ENCODE results near the gene MED17.

The MED17 gene

GRCh38 chr11:93849751-93850593 is 65.9 kb downstream of the MED17 start:
- DNase-seq (ENCODE audit: low read depth in 2 of 2): no peak

DNA sequence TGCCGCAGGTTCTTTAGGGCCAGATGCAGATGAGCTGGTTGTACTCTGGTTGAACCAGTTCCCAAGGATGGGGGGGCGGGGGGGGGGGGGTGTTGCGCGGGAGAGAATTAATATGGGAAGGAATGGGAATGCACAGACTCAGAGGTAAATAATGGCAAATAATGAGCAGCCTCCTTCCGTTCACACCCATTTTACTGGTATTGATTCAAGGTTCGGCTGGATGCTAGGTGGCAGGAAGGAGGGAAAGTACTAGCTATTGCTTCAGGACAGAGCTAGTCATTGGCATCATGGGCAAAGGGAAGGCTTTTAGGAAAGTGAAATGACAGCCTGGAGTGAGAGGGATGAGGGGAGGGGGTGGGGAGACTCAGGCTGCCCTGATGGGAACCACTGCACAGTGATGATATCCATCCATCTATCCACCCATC is 66.5 kb downstream of the MED17 start, which contains the start of gene VSTM5:
Gene VSTM5, minus strand, starts transcription at position 25 of the 425 bp plus-strand sequence. CDS start 116 bp downstream, outside the sequence.
- no peak for DNase-seq (ENCODE audit: low read depth in 2 of 2)

DNA sequence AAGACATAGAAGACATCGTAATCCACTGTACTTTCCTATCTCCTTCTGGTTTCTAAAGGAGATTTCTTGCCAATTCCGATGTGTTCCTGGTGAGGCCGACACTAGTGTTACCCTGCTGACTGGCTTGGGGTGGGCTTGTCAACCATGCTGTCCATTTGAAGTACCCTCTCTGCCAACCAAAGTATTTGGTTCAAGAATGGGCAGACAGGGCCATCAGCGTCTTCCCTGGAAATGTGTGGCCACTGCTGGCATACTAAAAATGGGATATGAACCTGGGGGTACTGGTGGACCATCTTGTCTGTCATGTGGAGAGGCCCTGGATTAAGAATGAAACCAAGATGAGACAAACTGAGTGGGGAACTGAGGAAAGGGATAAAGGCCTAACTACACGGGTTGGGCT is 68.2 kb downstream of the MED17 start:
- DNase-seq (ENCODE audit: low read depth in 2 of 2): no peak

GRCh38 chr11:93857413-93858120 is 73.5 kb downstream of the MED17 start:
- DNase-seq (ENCODE audit: low read depth in 2 of 2): no peak

DNA sequence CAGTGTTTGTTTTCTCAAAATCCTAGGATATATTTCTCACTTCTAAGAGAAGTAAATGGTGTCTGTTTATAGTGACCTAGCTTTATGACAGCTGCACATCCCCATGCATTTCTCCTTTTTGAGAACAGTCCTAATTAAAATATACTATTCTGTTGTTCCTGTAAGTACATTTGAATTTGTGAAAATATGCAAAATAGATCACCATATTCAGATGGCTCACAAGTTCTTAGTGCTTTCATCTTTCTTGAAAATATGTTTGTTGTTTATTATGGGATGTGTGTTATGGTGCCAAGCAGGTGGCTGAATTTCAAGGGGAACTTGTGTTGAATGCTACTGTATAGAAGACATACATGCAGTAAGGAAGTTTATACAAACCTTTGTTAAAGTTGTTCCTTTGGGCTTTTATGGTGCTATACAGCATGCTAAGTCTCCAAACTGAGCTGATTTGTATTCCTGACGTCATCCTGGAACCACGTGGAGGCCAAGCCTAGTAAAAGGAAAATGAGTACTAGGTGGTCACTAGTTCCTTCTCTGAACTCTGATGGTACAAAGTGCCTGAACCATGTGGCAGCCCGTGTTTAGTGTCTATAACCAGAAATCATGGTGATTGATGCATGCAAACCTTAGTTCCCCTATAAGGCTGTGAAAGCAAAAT is 74.2 kb downstream of the MED17 start:
- DNase-seq (ENCODE audit: low read depth in 2 of 2): no peak

DNA sequence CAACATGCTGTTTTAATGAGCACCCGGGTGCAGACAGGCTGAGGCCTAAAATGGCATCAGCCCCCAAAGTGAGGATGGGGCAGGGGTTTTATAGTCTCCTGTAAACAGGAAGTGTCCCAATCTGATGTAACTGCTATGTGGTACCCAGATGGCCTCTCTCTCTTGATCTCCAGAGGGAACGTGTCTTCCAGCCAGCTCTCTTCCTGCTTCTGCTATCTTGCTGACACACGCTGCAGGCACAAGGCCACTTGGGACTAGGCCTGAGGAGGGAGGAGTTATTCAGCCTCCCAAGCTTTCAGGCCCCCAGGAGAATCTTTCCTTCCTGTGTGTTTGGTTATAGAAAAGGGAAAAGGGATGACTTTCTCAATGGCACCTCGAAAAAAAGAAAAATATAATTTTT is 77.7 kb downstream of the MED17 start:
- DNase-seq (ENCODE audit: low read depth in 2 of 2): no peak

Measured in stimulated activated CD4-positive, alpha-beta T cell treated with anti-CD3 and anti-CD28 coated beads, Interleukin-15, amount 100 ng/mL, for 48 hours (primary cell).